Activated CD4-positive, alpha-beta T cell treated with anti-CD3 and anti-CD28 coated beads, Interleukin-2, amount 50 U/mL, for 1 hour (primary cell): Measurements from ENCODE around the gene CMIP.

Experiments used
- DNase-seq: peaks from one replicate; pipeline ENCODE4 v3.0.0-alpha.2; 2020

The CMIP gene

DNA sequence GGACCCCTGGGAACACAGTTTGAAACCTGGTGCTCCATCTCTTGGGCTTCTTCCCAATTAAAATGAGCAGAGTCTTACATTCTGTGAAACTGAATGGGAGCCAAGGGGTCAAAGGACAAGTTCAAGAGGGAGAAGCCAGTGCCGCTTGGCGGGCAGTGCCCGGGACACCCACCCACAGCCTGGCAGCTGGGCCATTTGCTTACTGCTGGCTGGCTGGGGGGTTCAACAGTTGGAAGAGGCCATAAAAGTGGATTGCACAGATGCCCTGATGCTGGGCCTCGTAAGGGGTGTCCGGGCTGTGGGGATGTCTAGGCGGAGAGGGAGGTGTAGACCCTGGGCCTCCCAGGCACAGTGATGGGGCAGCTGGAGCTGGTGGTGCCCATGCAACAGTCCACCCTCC, 52.1 kb downstream of the CMIP start:
- no peak for DNase-seq

- DNase-seq, result no peak
Measured at GRCh38 chr16:81497690-81498089, 53.1 kb downstream of the CMIP start.

DNA sequence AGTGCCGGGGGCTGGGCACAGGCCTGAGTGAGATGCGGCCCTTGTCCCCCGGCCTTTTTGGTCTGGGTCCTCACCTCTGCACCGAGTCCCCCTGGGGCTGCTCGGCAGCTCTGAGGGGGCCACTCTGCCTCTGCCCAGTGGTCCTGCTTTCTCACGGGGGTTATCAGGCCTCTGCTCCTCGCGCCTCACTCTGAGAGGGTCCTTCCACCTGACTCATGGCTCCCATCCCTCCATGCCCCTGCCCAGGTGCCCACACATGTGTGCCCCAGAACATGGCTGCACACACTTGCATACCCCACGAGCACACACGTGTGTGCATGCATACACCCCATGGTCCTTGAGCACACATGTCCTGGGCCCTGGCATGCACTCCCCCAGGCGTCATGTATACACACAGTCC, 53.7 kb downstream of the CMIP start:
- no peak for DNase-seq

- no peak for DNase-seq
Measured at GRCh38 chr16:81499576-81500380, 55.2 kb downstream of the CMIP start.

- no peak for DNase-seq
Measured at GRCh38 chr16:81500833-81501521, 56.4 kb downstream of the CMIP start.

DNA sequence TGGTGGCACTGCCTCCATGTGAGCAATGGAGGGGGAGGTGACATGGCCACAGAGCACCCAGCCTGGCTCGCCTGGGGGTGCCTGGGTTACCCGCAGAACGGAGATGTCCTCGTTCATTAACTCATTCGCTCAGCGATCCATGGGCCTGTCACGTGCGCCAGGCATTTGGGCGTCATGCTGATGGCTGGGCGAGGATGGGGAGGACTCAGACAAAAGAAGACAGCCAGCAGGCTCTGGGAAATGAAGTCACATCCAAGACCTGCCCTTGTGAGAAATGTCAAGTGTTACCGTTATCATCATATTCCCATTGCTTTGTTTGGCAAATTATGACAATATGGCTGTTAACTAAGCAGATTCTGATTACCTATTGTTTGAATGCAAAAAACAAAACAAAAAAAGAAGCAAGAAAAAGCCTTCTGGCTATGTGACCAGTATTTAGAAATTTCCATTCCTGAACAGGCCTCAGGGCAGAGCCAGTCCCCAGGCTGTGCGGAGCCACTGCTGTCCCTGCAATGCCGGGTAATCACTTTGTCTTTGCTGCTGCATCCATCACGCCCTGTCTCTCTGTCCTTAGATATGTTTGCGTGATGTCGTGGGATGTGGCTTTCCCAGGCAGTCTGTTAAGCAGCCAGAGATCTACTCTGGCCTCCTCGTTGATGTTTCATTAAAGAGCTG, 57.9 kb downstream of the CMIP start:
- no peak for DNase-seq

DNA sequence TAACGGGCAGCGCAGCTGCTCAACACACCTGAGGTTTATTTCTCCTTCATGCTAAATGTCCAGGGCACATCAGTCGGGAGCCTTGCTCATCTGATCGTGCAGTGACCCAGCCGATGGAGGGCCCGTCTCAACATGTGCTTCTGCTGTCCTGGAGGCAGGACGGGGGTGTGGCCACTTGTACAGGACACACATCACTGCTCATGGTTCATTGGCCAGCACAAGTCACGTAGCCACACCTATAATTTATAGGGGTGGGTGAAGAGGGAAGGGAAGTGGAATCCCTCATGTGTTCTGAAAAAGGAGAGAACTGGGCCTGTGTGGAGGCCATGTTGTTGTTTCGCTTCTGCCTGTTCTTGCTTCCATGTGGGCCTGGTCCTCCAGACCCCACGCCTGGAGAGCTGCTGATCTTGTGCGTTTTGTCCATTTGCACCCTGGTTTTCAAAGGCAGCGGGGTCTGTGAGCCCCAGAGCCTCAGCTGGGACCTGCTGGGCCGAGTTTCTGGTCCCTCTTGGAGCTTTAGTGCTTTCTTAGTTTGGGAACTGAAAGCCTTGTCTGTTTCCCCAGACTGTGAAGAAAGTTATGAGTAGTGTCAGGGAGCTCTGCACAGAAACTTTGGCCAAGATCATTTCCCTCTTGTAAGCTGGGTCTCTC, 60.5 kb downstream of the CMIP start:
- DNase-seq, result no peak

DNA sequence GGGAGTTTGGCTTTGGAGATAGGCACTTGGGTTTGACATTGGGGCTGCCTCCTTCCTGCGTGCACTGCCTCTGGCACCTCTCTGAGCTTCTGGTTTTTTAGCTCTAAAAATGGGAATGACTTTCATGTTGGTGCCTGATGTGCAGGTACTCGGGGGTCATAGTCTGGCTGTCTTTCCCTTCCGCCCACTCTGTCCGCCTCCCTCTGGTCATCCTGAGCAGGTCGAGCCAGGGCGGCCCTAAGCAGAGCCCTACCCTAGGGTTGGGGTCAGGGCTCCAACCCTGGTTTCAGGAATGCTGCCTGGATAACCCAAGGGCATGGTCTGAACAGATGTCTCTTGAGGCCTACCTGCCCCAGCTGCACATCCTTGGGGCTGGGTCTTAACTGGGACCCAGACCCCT, 64.8 kb downstream of the CMIP start:
- DNase-seq, result no peak

DNA sequence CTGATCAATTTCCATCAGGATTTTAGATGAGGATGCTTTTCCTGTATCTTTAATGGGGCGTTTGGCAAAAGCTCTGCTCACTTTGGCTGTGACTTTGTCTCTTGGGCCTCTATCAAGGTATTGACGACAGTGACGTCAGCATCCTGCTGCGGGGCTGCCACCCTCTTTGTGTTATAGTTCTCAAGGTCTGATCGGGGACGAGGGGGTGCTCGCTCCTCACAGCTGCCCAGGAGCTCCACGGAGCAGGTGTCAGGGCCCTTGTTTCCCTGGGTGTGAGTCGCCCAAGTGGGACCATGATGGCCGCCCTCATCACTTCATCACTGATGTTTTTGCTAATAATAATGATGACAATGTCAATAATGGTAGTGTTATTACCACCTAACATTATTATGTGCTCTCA, 65.4 kb downstream of the CMIP start:
- no peak for DNase-seq

DNA sequence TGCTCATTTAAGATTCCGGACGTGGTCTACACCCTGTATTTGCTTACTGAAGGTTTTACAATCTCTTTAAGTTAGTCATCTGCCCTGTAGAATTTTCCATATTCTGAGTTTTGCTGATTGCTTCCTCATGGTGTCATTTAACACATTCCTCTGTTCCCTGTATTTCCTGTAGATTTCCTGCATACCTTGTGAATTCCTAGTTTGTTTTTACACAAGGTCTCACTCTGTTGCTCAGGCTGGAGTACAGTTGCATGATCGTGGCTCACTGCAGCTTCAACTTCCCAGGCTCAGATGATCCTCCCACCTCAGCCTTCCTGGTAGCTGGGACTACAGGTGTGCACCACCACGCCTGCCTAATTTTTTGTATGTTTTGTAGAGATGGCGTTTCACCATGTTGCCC, 66.8 kb downstream of the CMIP start:
- no peak for DNase-seq

DNA sequence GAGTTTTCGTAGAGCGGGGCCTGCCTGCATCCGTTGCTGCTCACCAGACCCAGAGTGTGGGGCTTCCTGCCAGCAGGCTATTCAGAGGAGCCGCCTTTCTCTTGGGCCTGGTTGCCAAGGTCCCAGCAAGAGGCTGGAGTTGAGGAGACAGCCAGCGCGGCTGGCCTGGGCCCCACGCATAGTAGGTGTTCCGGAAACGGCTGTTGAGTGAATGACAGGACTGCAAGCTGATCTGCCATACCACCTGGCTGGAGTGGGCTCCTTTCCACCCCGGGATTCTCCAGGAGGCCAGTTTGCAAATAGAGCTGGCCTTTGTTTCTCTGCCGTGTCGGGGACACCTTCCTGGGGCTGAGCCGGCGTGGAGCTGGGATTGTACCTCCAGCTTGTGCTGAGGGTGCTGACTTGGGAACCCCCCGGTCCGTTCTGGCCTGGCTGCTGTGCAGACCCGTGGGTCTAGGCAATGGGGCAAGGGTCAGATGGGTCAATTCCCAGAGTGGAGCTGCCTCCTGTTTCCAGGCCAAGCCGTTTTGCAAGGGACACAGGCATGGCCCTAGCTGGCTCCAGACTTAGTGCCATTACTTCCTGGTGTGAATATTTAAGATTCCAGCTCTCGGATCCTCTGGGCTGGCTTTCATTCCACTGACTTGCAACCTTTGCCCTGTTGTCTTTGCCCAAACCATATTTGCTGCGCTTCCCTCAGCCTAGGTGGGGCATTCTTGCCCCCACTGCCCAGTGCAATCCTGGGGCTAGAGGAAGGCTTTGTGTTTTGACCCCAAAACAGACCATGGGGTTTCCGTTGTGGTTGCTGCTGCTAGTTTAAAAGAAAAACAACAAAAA, 68.8 kb downstream of the CMIP start:
- no peak for DNase-seq

DNA sequence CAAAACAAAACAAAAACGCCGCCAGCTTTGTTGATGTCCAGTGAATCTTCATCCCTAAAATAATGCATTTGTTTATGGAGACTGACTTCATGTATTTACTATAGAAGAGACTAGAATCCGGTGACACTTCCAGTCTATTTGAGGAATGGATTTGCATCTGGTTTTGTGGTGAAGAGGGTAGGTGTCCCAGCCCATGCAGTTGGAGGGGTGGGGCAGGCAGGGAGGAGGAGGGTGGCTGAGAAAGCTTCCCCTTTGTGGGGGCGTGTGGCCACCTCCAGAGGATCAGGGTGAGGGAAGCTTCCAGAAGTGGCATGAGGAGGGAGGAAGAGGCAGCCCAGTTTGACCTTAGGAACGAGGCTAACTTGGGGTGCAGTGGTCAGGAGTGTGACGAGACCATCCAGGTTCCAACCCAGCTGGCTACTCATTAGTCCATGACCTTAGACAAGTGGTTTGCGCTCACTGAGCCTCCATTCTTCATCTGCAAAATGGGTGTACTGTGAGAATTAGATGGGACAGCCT, 69.5 kb downstream of the CMIP start:
- no peak for DNase-seq

GRCh38 chr16:81514568-81515258, 70.1 kb downstream of the CMIP start:
- DNase-seq, result no peak

- DNase-seq, result no peak
Measured at GRCh38 chr16:81515281-81515680, 70.7 kb downstream of the CMIP start.

GRCh38 chr16:81515721-81516120, 71.1 kb downstream of the CMIP start:
- no peak for DNase-seq

DNA sequence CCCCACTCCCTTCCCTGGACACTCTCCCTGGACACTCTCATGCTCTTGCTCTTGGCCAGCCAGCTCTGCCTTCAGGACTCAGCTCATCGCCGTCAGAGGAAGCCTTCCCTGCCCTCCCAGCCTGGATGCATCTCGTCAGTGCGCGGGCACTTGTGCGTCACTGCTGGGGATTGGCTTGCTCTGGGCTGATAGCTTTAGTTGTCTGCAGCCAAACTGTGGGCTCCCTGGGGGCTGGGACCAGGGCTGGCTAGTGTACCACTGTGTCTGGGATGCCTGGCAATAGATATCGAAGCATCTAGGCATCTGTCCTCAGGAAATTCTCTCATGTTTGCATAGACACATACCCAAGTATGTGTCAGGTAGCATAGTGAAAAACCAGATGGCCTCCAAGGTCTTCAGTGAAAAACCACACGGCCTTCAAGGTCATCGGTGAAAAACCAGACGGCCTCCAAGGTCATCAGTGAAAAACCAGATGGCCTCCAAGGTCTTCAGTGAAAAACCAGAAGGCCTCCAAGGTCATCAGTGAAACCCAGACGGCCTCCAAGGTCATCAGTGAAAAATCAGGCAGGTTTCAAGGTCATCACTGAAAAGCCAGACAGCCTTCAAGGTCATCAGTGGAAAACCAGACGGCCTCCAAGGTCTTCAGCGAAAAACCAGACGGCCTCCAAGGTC, 72.0 kb downstream of the CMIP start:
- DNase-seq, result no peak

GRCh38 chr16:81517150-81517499, 72.5 kb downstream of the CMIP start:
- no peak for DNase-seq

DNA sequence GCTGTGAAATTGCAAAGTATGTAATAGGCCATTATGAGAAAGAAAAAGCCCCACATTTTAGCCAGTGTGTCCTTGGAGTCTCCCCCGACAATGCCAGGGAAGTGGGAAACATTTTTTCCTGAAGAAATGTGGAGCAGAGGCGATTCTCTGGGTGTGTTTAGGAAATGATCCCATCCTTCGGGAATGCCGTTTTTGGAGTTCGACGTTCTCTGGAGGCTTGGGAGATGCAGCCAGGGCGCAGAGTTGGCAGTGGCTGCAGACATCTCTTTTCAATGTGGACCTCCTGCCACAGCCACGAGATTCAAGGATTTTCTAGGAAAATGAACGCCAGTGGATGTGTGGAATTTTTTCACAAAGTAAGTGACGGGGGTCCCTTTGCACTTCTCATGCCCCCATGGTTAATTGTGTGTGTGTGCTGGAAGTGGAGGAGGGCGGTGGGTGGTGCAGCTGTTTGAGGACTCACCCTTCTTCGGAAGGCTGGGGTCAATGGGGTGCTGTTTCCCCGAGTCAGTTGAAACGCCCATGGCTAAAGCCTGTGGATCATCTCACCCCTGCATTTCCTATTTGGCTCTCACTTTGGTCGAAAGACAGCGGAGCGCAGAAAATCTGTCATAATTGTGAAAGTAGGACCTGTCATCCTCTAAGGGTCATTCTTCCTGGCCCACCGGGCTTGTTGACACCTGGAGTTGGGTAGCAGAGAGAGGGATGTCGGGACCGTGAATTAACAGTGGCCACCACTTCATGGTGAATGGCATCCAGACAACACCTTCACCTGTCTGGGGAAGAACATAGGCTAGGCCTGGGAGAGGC, 73.2 kb downstream of the CMIP start:
- DNase-seq, result no peak

DNA sequence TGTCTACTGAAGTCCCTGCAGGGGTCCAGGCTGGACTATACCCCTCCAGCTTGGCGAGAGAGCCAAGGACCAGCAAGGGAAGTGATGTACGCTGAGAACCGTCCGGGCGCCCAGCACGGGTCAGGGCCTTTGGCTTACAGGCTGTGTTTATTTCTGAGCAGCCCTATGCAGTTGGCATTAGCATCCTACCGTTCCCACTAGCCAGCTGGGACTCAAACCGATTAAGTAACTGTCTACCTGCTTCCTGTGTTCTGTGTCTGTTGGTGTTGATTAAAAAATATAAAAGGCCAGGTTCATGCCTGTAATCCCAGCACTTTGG, 73.8 kb downstream of the CMIP start:
- no peak for DNase-seq
